Gastrocnemius medialis (tissue), 4 donors: ENCODE data around the gene NOX3.

Experiments used
- POLR2A ChIP-seq, 2 donors: fragments of 450-650 bp; IDR thresholded peaks; one replicate each; pipeline ENCODE4 v1.6.1; 2017; ENCODE audit warnings: antibody characterized with exemption in 2 of 2, mild to moderate bottlenecking in 2 of 2, moderate library complexity in 2 of 2
- TF ChIP-seq, protein P1 (sequence below), 5 experiments: fragments of 450-650 bp in 3 of 5; fragments of 200-600 bp in 2 of 5; sonication (generic) in 2 of 5; IDR thresholded peaks in 4 of 5; conservative IDR thresholded peaks in 1 of 5; 1 replicate in 4 of 5; 2 replicates in 1 of 5; pipeline ENCODE4 v1.5.1; 2016 to 2019; ENCODE audit warnings: antibody characterized with exemption in 5 of 5, mild to moderate bottlenecking in 3 of 5, moderate library complexity in 3 of 5

DNA sequence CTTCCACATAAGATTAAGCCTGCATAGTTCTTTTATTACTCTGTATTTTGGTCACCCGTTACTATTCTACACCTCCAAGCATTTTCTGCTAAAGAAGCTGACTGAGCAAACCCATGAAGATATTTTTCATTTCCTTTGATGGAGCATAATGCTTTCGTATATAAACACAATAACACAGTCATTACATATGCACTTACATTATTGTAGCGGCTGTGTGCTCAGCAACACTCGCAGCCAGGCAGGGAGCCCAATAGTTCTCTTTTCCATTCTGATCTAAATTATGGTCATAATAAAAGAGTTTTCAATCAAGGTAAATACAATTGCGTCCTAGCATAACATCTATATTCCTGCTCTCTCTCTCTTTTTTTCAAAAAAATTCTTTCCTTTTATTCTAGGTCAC lies 71.7 kb downstream of the NOX3 start:
- TF ChIP-seq, protein P1, sequence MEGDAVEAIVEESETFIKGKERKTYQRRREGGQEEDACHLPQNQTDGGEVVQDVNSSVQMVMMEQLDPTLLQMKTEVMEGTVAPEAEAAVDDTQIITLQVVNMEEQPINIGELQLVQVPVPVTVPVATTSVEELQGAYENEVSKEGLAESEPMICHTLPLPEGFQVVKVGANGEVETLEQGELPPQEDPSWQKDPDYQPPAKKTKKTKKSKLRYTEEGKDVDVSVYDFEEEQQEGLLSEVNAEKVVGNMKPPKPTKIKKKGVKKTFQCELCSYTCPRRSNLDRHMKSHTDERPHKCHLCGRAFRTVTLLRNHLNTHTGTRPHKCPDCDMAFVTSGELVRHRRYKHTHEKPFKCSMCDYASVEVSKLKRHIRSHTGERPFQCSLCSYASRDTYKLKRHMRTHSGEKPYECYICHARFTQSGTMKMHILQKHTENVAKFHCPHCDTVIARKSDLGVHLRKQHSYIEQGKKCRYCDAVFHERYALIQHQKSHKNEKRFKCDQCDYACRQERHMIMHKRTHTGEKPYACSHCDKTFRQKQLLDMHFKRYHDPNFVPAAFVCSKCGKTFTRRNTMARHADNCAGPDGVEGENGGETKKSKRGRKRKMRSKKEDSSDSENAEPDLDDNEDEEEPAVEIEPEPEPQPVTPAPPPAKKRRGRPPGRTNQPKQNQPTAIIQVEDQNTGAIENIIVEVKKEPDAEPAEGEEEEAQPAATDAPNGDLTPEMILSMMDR (IDR thresholded peaks at IDR 0.05 in 4 of 5, conservative IDR thresholded peaks at IDR 0.05 in 1 of 5), result no peak
- TF ChIP-seq POLR2A (IDR thresholded peaks at IDR 0.05), result no peak
